Trophoblast cell (in vitro differentiated cells and primary cell): ENCODE data around the gene NOMO2.
"Not testable (repeated sequence)": the region's sequence is repeated elsewhere in the genome, so short reads cannot be mapped to it uniquely, and the experiment has no call there.

Experiments used
- DNase-seq, 2 donors: peaks; one replicate each; pipeline ENCODE4 v3.0.0-alpha.2; 2016
- H2AFZ ChIP-seq: 2 replicates; pipeline ENCODE4 v1.6.1; 2013; ENCODE audit warnings: low read length, moderate library complexity, mild to moderate bottlenecking; ENCODE audit not compliant: insufficient read depth, poor library complexity
- H2AK5ac ChIP-seq: 2 replicates; pipeline ENCODE4 v1.6.1; 2013; ENCODE audit warnings: mild to moderate bottlenecking, low read length
- H2BK120ac ChIP-seq: 2 replicates; pipeline ENCODE4 v1.6.1; 2013; ENCODE audit warnings: low read length, mild to moderate bottlenecking, moderate library complexity; ENCODE audit not compliant: insufficient read depth, poor library complexity
- H2BK12ac ChIP-seq: 2 replicates; pipeline ENCODE4 v1.6.1; 2013; ENCODE audit warnings: mild to moderate bottlenecking, low read length, moderate library complexity
- H2BK5ac ChIP-seq: 2 replicates; pipeline ENCODE4 v1.6.1; 2013; ENCODE audit warnings: low read length, low read depth, moderate library complexity, mild to moderate bottlenecking; ENCODE audit not compliant: poor library complexity
- H3K14ac ChIP-seq: 2 replicates; pipeline ENCODE4 v1.6.1; 2013; ENCODE audit warnings: mild to moderate bottlenecking, low read length
- H3K18ac ChIP-seq: 2 replicates; pipeline ENCODE4 v1.6.1; 2013; ENCODE audit warnings: mild to moderate bottlenecking, low read length
- H3K23ac ChIP-seq: 2 replicates; pipeline ENCODE4 v1.6.1; 2013; ENCODE audit warnings: low read length
- H3K27ac ChIP-seq: 2 replicates; pipeline ENCODE4 v1.5.1; 2013; ENCODE audit warnings: low read depth, mild to moderate bottlenecking, inconsistent platforms, low read length, moderate library complexity
- H3K27me3 ChIP-seq: 2 replicates; pipeline ENCODE4 v1.6.1; 2013; ENCODE audit warnings: inconsistent platforms, mild to moderate bottlenecking, low read length, moderate library complexity; ENCODE audit not compliant: insufficient read depth
- H3K36me3 ChIP-seq, 2 experiments: 1 replicate in 1 of 2; 2 replicates in 1 of 2; pipeline ENCODE4 v1.6.1; 2013; ENCODE audit warnings: low read length in 2 of 2, mild to moderate bottlenecking in 2 of 2, moderate library complexity in 1 of 2; ENCODE audit not compliant: insufficient read depth in 2 of 2, control insufficient read depth in 1 of 2
- H3K4ac ChIP-seq: 2 replicates; pipeline ENCODE4 v1.6.1; 2013; ENCODE audit warnings: low read depth, mild to moderate bottlenecking, low read length, moderate library complexity
- H3K4me1 ChIP-seq, 2 experiments: 1 replicate in 1 of 2; 2 replicates in 1 of 2; pipeline ENCODE4 v1.6.1; 2013; ENCODE audit warnings: low read length in 2 of 2, mild to moderate bottlenecking in 2 of 2, moderate library complexity in 1 of 2; ENCODE audit not compliant: insufficient read depth in 2 of 2, control insufficient read depth in 1 of 2
- H3K4me2 ChIP-seq: 2 replicates; pipeline ENCODE4 v1.6.1; 2013; ENCODE audit warnings: inconsistent platforms, mild to moderate bottlenecking, low read length, moderate library complexity
- H3K4me3 ChIP-seq: 2 replicates; pipeline ENCODE4 v1.5.1; 2013; ENCODE audit warnings: mild to moderate bottlenecking, low read depth, low read length, inconsistent platforms
- H3K79me1 ChIP-seq: one replicate; pipeline ENCODE4 v1.6.1; 2013; ENCODE audit warnings: low read length
- H3K79me2 ChIP-seq: 2 replicates; pipeline ENCODE4 v1.6.1; 2013; ENCODE audit warnings: low read length, mild to moderate bottlenecking; ENCODE audit not compliant: control insufficient read depth, insufficient read depth, poor library complexity
- H3K9ac ChIP-seq: 2 replicates; pipeline ENCODE4 v1.6.1; 2013; ENCODE audit warnings: mild to moderate bottlenecking, low read length
- H3K9me3 ChIP-seq: 2 replicates; pipeline ENCODE4 v1.6.1; 2013; ENCODE audit warnings: low read depth, mild to moderate bottlenecking, control low read depth, inconsistent platforms, low read length; ENCODE audit not compliant: insufficient read depth
- H4K12ac ChIP-seq: 2 replicates; pipeline ENCODE4 v1.6.1; 2013; ENCODE audit warnings: low read depth, mild to moderate bottlenecking, low read length, moderate library complexity
- H4K8ac ChIP-seq: 2 replicates; pipeline ENCODE4 v1.6.1; 2013; ENCODE audit warnings: low read depth, mild to moderate bottlenecking, low read length, moderate library complexity
- H4K91ac ChIP-seq: one replicate; pipeline ENCODE4 v1.6.1; 2013; ENCODE audit warnings: low read depth, mild to moderate bottlenecking, low read length, moderate library complexity
- WGBS: extraction: QIAGEN DNeasy Blood & Tissue Kit; methylation state at CpG from one replicate; pipeline ENCODE4 v1.1.7; 2013; ENCODE audit warnings: missing lambda C conversion rate; ENCODE audit not compliant: insufficient read length, insufficient coverage; ENCODE audit errors: extremely low coverage; 5-methylcytosine and 5-hydroxymethylcytosine counted together

NOMO2 gene

DNA sequence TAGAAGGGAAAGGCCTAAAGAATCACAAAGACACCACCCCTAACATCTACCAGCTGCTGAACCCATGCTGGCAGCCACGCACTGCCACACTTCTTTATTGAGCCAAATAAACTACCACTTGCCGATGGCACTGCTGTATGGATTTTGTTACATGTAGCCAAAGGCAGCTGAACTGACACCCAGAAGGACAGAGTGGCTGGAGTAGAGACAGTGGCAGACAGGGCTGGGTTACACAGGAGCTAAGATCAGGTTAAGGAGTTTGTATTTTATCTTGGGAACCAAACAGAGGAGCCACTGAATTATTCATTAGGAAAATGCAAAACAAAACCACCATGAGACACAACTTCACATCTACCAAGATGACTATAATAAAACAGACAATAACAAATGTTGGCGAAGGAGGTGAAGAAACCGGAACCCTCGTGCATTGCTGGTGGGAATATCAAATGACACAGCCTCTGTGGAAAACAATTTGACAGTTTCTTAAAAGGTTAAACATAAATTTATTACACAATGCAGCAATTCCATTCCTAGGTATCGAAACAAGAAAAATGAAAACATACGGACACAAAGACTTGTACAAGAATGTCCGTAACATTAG is 35.9 kb downstream of the NOMO2 start:
- not testable (repeated sequence) for H3K9ac ChIP-seq, H2AFZ ChIP-seq, H2BK5ac ChIP-seq, H3K79me1 ChIP-seq, DNase-seq, H2BK12ac ChIP-seq, H2BK120ac ChIP-seq, H4K91ac ChIP-seq, H3K4ac ChIP-seq, H3K9me3 ChIP-seq, H3K4me1 ChIP-seq, H3K23ac ChIP-seq, H3K27ac ChIP-seq, H4K12ac ChIP-seq, H3K18ac ChIP-seq, H3K4me2 ChIP-seq, H3K14ac ChIP-seq, H3K79me2 ChIP-seq, H4K8ac ChIP-seq, H2AK5ac ChIP-seq, H3K36me3 ChIP-seq, H3K27me3 ChIP-seq, H3K4me3 ChIP-seq
- no CpG with 5 or more reads among the region's 8 CpGs for WGBS

DNA sequence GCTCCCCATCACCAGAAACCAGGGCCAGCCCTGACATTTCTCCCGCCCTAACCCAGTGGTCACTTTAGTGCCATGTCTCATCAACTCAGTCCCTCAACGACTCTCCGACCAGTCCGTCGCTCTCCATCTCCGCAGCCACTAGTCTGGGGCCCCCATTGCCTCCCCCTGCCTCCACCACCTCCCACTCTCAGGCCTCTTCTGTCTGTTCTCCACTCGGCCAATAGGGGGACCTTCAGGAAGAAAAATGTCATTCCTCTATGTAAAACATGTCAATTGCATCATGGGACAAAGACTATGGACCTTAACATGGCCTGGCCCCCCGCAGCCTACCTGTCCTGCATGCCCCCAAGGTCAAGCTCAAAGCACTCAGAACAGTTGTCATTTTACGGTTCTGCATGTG is 39.3 kb downstream of the NOMO2 start:
- H3K27me3 ChIP-seq, DNase-seq, H2BK120ac ChIP-seq, H3K23ac ChIP-seq, H2BK12ac ChIP-seq, H3K14ac ChIP-seq, H2BK5ac ChIP-seq, H3K27ac ChIP-seq, H3K4me2 ChIP-seq, H4K12ac ChIP-seq, H3K36me3 ChIP-seq, H3K18ac ChIP-seq, H2AFZ ChIP-seq, H4K91ac ChIP-seq, H3K79me2 ChIP-seq, H3K4ac ChIP-seq, H3K79me1 ChIP-seq, H3K9me3 ChIP-seq, H3K4me3 ChIP-seq, H4K8ac ChIP-seq, H3K9ac ChIP-seq, H3K4me1 ChIP-seq, H2AK5ac ChIP-seq: not testable (repeated sequence)
- no CpG with 5 or more reads among the region's 9 CpGs for WGBS

DNA sequence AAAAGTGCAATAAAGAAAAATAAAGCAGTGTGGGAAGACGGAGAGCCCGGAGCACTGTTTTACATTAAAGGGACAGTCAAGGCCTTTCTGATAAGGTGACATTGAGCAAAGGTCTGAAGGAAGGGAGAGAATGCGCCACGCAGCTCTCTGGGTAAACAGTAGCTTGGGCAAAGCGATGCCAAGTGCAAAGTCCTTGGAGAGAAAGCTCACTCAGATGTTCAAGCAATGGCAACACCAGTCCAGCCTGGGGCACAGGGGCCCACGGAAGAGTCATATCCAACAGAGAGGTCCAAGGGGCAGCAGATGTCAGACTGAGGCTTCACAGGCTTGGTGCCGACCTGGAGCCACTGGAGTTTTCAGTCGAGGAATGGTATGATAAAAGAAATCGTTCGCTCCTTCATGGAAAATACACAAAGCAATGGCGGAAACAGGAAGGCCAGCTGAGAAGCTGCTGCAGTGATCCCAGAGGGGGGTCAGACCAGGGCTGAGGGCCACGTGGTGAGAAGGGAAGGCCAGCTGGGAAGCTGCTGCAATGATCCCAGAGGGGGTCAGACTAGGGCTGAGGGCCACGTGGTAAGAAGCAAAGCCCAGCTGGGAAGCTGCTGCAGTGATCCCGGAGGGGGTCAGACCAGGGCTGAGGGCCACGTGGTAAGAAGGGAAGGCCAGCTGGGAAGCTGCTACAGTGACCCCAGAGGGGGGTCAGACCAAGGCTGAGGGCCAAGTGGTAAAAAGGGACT is 40.3 kb downstream of the NOMO2 start:
- H3K4ac ChIP-seq, DNase-seq, H3K4me2 ChIP-seq, H3K79me1 ChIP-seq, H4K12ac ChIP-seq, H3K9ac ChIP-seq, H4K8ac ChIP-seq, H3K79me2 ChIP-seq, H3K4me1 ChIP-seq, H3K9me3 ChIP-seq, H2AK5ac ChIP-seq, H3K23ac ChIP-seq, H2BK120ac ChIP-seq, H3K27me3 ChIP-seq, H2BK5ac ChIP-seq, H3K36me3 ChIP-seq, H2AFZ ChIP-seq, H4K91ac ChIP-seq, H3K27ac ChIP-seq, H2BK12ac ChIP-seq, H3K18ac ChIP-seq, H3K4me3 ChIP-seq, H3K14ac ChIP-seq: not testable (repeated sequence)
- no CpG with 5 or more reads among the region's 15 CpGs for WGBS

DNA sequence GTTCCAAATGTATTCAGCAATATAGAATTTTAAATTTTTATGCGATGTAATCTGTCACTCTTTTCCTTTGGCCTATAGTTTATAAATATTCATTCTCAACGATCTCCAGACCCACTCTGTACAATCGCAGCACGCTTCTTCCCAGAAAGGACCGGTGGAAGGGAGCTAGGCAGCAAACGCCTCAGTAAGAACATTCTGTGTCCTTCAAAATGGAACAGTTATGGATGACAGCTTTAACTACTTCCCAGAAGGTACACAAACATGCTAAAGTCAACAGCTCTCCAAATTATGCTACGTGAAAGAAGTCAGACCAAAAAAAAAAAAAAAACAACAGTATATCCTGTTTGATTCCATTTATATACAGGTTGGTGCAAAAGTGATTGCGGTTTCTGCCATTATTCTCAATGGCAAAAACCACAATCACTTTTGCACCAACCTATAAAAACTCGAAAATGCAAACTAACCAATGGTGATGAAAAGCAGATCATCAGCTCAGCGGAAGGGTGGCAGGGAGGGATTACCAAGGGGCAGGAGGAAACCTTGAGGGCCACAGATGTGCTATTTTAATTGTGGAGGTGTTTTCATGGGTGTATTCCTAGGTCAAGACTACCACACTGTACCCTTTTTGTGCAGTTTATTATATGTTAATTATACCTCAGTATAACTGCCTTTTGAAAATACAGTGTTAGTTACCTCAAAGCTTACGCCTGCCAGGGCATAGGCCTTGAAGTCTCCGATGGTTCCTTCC is 43.2 kb downstream of the NOMO2 start:
- H2BK120ac ChIP-seq, H3K23ac ChIP-seq, H3K4me2 ChIP-seq, H3K4me3 ChIP-seq, H2AK5ac ChIP-seq, H3K4me1 ChIP-seq, H4K12ac ChIP-seq, H3K14ac ChIP-seq, H2BK5ac ChIP-seq, H3K27ac ChIP-seq, DNase-seq, H4K8ac ChIP-seq, H3K4ac ChIP-seq, H2AFZ ChIP-seq, H2BK12ac ChIP-seq, H3K79me2 ChIP-seq, H3K27me3 ChIP-seq, H4K91ac ChIP-seq, H3K9ac ChIP-seq, H3K9me3 ChIP-seq, H3K79me1 ChIP-seq, H3K18ac ChIP-seq, H3K36me3 ChIP-seq: not testable (repeated sequence)
- WGBS, result no CpG with 5 or more reads among the region's 12 CpGs
